ENCODE results near the gene SUN3.
"Not testable (repeated sequence)": the region's sequence is repeated elsewhere in the genome, so short reads cannot be mapped to it uniquely, and the experiment has no call there.

SUN3 gene

DNA sequence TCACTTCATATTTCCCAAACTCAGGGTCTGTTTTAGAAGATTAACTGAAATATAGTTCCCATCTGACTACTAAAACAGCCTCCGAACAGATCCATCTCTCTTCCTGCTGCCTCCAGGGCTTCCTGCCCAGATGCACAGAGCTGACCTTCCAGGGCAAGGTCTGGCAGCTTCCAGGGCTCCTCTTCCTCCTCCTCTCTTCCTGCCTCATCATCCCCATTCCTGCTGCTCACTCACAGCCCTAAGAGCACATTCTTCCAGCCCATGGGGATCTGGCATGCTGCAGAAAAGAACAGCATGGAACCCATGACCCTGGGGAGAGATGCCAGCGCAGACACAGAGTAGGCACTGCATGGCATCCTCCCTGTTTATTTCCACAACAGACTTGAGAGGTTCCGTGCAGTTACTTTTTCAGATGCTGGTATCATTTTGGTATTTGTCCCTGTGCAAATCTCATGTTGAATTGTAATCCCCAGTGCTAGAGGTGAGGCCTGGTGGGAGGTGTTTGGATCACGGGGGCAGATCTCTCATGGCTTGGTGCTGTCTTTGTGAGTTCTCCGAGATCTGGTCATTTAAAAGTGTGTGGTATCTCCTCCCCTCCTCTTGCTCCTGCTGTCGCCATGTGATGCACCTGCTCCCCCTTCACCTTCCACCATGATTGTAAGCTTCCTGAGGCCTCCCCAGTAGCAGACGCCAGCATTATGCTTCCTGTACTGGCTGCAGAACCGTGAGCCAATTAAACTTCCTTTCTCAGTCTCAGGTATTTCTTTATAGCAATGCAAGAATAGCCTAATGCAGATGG lies 85.0 kb downstream of the SUN3 start:
- no peak for DNase-seq

DNA sequence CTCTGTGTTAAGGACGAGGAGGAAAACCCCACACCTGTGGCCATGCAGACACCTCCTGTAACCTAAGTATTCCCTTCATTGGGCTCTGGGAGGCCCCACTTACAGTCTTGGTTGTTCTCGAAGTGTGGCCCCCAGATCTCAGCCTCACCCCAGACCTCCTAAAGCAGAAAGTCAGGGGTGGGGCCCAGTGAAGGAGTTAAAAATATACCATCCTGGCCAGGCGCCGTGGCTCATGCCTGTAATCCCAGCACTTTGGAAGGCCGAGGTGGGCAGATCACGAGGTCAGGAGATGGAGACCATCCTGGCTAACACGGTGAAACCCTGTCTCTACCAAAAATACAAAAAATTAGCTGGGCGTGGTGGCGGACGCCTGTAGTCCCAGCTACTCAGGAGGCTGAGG lies 86.3 kb downstream of the SUN3 start:
- not testable (repeated sequence) for DNase-seq

DNA sequence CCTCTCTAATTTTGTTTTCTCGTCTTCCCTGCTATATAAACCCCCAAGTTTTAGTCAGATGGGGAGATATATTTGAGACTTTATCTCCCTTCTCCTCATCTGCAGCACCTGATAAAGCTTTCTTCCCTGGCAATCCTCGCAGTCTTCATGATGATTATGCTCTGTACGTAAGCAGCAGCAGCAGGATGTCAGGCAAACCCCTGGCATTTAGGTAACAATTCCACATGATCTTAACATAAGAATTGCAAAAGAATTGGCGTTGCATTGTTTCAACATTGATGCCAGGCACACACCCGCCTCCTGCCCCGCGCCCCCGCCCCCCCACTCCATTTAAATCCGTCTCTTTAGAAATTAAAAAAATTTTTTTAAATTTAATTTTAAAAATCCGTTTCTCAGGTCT lies 86.8 kb downstream of the SUN3 start:
- no peak for DNase-seq

DNA sequence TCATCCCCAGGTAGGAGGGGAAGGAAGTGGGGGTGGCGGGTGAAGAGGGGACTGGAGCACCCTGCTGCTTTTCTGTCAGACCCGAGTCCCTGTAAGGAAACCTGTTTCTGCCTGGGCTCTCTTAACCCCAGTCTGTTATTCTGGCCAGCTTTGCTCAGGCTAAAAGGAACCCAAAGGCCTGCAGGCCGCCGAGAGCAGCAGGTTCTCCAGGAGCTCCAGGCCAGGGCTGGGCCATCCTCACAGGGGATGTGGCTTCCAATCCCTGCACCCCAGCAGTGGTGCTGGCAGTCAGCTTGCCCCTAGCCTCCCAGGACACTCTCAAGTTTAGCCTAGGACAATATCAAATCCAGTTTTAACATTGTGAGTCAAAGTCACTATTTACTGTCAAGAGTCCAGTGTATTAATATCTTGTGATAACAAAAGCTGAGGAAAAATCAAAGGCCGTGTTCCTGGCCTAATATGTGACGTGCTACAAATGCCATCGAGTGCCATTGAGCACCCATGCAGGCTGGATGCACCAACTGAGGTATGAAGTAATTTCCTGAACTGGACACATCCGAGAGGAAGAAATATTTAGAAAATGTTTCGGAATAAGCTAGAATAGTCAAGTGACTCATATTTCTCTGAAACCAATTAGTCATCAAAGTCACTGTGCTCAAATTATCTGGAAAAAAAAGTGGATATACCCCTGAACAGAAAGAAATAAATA lies 87.6 kb downstream of the SUN3 start:
- no peak for DNase-seq

DNA sequence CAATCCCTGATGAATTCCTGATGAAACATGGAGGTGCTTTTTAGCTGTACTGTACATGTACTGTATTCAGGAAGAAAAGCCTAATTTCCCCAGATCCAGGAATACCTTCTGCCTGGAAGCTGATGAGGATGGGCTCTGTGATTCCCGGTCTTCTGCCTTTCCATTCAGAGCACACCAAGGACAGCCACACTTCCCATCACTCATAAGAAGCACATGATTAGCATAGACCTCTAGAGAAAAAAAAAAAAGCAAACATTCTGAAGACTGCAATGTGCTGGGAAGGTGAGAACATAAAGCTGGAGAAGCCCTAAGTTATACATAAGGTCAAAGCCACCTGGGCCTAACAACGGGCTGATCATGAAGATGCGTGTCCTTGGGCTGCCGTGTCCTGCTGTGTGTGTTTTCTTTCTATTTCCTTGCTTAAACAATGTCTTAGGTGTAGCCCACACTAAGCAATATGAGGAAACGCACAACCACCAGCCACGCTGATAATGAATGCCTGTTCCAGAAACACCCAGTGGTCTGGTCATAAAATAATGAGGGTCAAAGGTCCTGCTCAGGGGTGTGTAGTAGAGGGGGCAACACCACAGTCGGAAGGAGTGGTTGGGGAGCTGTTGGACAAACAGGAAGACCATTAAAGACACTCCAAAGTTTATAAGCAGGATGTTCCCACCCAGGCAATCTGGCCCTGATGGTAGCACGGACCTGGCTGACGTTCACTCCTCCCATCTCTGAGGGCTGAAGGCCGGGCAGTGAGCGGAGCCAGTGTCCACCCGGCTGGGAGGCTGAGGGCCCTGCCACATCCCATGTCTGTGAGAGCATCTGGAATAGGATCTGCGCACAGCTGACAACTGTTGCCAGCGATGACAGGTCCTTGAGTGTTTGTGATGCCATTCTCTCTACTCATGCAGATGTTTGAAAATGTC lies 88.6 kb downstream of the SUN3 start:
- DNase-seq: no peak

GRCh38 chr7:47939425-47940036 lies 89.4 kb downstream of the SUN3 start:
- DNase-seq: no peak

- DNase-seq: no peak
Measured at GRCh38 chr7:47938574-47939165, 90.2 kb downstream of the SUN3 start.

DNA sequence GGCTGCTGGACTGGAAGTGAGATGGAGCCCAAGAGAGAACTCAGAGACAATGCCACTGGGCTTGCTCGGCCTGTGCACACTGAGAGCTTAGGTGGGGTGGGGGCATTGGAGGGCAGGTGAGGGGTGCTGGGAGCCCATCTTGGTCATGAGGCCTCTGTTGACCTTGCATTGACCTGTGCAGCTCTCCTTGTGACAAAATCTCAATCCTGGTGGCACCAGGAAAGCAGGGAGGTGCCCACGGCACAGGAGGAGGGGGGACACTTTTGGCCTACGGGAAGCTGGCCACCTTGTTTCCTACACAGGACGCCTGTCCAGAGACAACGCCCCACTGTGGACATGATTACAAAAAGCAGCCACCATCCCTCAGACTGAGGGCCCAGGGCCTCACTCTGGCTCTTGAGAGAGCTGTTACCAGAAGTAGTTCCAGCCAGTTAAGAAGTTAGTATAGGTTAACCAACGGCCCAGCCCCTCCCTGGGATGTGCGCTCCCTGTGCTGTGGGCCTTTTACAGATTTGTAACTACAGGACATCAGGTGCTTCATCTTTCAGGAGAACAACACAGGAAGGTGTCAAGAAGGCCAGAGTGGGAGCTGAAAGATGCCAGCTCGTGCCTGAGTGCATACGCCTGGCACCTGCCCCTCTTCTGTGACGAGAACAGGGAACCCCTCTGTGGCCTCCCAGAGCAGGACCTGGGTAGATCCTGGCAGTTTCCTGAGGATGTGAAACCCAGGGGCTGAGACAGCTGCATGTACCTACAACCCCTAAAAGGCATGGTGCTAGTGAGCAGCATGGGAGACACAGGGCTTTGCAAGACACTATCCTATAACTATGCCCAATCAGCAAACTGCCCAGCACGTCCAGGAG lies 91.0 kb downstream of the SUN3 start:
- DNase-seq: no peak
